Vagina (tissue), 2 donors: ENCODE measurements around the gene PDLIM3. TPM values are rescaled to one million over a fixed set of nuclear protein-coding genes. Genes with fewer than 3 reads are reported as not detected.

Source experiments
- DNase-seq, 2 donors: peaks; one replicate each; pipeline ENCODE4 v3.0.0-alpha.2; 2017; ENCODE audit errors: extremely low spot score in 2 of 2
- H3K27ac ChIP-seq: fragments of 200-600 bp; sonication (generic); one replicate; pipeline ENCODE4 v1.5.1; 2019
- H3K27me3 ChIP-seq: fragments of 200-600 bp; sonication (generic); one replicate; pipeline ENCODE4 v1.5.1; 2019
- H3K36me3 ChIP-seq, 2 donors: fragments of 200-600 bp; sonication (generic); one replicate each; pipeline ENCODE4 v1.5.1; 2017 to 2019
- H3K4me1 ChIP-seq: fragments of 200-600 bp; sonication (generic); one replicate; pipeline ENCODE4 v1.5.1; 2019
- H3K4me3 ChIP-seq, 2 donors: fragments of 200-600 bp; sonication (generic); 1 replicate in 1 of 2; 2 replicates in 1 of 2; pipeline ENCODE4 v1.5.1; 2016 to 2019
- H3K9me3 ChIP-seq: fragments of 200-600 bp; sonication (generic); one replicate; pipeline ENCODE4 v1.5.1; 2019
- POLR2A ChIP-seq, 2 donors: fragments of 450-650 bp; IDR thresholded peaks; one replicate each; pipeline ENCODE4 v1.6.1; 2017; ENCODE audit warnings: antibody characterized with exemption in 2 of 2, mild to moderate bottlenecking in 2 of 2, moderate library complexity in 2 of 2
- POLR2AphosphoS5 ChIP-seq, 2 donors: sonication (generic); formaldehyde crosslinking; IDR thresholded peaks; one replicate each; pipeline ENCODE4 v1.9.0; 2017; ENCODE audit warnings: antibody characterized with exemption in 2 of 2, mild to moderate bottlenecking in 2 of 2, low read depth in 1 of 2; ENCODE audit not compliant: insufficient read depth in 1 of 2
- intact Hi-C: fragments of 100-400 bp; cut with DNase I; formaldehyde crosslinking; loops from one replicate; pipeline ENCODE4 v1.15.1; 2023
- total RNA-seq: library from RNA; depleted of rRNA; stranded (reverse); fragments of >200 nt; gene quantifications from one replicate; pipeline ENCODE4 v1.2.3, GENCODE V29; 2016
- TF ChIP-seq, protein P1 (sequence below), 3 experiments: fragments of 450-650 bp in 2 of 3; fragments of 200-600 bp in 1 of 3; sonication (generic) in 1 of 3; IDR thresholded peaks; one replicate each; pipeline ENCODE4 v1.5.1; 2017 to 2019; ENCODE audit warnings: antibody characterized with exemption in 3 of 3, mild to moderate bottlenecking in 2 of 3, moderate library complexity in 2 of 3

Gene PDLIM3
- total RNA-seq, 1 donor from 2014 or later: 148 TPM

DNA sequence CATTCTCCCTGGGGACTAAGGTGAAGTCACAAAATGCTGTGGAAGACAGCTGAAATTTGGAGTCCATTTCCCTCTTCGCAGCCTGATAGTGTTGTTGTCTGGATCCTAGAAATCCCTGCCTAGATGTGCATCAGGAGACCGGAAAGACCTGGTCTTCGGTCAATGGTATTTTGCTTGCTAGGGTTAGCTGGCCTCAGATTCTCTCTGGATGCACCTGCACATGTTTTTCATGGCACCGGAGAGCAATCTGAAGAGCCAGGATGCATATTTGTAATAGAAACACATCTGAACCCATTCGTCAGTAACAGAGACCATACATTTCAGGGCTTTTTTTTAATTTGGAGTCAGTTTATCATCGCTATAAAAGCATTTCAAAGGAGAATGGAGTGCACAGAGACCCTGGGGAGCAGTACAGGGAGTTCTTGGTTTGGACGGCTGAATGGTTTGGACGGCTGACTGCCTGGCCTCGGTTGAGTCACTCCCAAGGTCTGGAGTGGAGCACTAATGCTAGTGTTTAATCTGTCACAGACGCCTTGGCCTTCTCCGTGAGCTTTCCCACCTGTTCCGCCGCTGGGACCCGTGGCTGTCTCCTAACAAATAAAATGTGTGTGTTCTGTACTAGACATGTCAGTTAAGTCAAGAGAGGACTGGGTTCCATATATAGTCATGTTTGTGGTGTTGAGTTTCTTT lies 7.5 kb upstream of the PDLIM3 start:
- H3K9me3 ChIP-seq: no peaks in the 10 kb centered on the region
- DNase-seq: no peak
- TF ChIP-seq, protein P1, sequence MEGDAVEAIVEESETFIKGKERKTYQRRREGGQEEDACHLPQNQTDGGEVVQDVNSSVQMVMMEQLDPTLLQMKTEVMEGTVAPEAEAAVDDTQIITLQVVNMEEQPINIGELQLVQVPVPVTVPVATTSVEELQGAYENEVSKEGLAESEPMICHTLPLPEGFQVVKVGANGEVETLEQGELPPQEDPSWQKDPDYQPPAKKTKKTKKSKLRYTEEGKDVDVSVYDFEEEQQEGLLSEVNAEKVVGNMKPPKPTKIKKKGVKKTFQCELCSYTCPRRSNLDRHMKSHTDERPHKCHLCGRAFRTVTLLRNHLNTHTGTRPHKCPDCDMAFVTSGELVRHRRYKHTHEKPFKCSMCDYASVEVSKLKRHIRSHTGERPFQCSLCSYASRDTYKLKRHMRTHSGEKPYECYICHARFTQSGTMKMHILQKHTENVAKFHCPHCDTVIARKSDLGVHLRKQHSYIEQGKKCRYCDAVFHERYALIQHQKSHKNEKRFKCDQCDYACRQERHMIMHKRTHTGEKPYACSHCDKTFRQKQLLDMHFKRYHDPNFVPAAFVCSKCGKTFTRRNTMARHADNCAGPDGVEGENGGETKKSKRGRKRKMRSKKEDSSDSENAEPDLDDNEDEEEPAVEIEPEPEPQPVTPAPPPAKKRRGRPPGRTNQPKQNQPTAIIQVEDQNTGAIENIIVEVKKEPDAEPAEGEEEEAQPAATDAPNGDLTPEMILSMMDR (IDR thresholded peaks at IDR 0.05): no peak
- TF ChIP-seq POLR2AphosphoS5 (IDR thresholded peaks at IDR 0.05; ENCODE audit: insufficient read depth in 1 of 2, low read depth in 1 of 2): peak in 1 of 2 donors; percentile 44
- no peaks in the 10 kb centered on the region for H3K36me3 ChIP-seq
- H3K4me3 ChIP-seq: no peak overlapping the region
- H3K27ac ChIP-seq: no peak overlapping the region
- H3K4me1 ChIP-seq: peaks cover 6% of the 10 kb centered on the region
- intact Hi-C loops: no loop called here
- H3K27me3 ChIP-seq: no peaks in the 10 kb centered on the region

DNA sequence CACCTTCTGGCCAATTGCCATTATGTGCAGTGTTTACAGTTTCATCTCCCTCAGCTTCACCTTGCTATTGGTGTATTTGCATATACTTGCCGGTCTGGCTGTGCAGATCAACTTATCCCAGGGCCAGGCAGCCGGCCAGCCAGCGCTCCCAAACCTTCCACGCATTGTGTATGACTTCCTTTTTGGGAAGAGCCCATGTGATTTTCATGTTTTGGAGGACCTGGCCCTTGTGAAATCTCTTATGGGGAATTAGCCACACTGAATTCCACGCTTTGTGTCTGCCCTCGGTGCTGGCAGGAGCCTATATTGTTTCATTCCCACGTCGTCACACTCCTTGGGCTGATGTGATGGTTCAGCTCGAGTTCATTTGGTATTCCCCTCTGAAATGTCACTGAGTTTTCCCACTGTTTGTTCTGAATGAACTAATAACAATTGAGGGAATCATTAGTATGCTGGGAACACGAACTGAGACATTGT lies 6.0 kb upstream of the PDLIM3 start:
- peaks cover 9% of the 10 kb centered on the region for H3K4me1 ChIP-seq
- H3K4me3 ChIP-seq: no peak overlapping the region

DNA sequence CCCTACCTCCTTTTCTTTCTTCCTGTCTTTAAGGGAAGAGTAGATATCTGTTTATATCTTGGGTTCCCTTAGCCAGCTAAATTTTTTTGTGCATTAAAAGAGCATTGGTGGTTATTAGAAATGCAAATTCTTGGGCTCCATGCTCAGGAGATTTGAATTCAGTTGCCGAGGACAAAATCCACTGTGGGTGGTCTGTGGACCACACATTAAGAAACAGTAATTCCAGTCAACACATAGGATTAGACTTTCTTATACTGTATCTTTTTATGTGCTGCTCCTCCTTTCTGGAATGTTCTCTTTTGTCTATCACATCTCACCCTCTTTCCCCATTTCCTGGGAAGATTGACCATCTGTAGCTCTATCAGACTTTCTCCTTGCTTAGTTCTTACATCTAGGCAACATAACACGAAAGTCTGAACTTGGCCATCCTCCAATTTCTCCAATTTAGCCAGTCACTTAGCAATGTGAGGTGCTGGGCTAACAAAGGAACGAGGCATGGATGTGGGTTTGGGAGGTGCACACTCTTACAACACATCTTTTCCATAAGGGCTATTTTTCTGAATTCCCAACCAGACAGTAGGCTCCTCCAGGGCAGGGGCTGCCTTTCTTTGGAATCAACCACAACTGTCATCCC lies 5.3 kb upstream of the PDLIM3 start:
- intact Hi-C loops: no loop called here
- no peaks in the 10 kb centered on the region for H3K36me3 ChIP-seq
- H3K9me3 ChIP-seq: no peaks in the 10 kb centered on the region
- no peak for DNase-seq
- no peaks in the 10 kb centered on the region for H3K27me3 ChIP-seq
- H3K4me1 ChIP-seq: peaks cover 15% of the 10 kb centered on the region
- no peak overlapping the region for H3K27ac ChIP-seq
- H3K4me3 ChIP-seq: no peak overlapping the region
- TF ChIP-seq POLR2A (IDR thresholded peaks at IDR 0.05) (no peak), POLR2AphosphoS5 (IDR thresholded peaks at IDR 0.05; ENCODE audit: insufficient read depth in 1 of 2, low read depth in 1 of 2) (no peak)
- TF ChIP-seq, protein P1 (IDR thresholded peaks at IDR 0.05): no peak

More for the DNA sequence above, 6.0 kb upstream of the PDLIM3 start:
- DNase-seq: no peak
- Histone ChIP-seq H3K27me3 (no peaks in the 10 kb centered on the region), H3K27ac (no peak overlapping the region), H3K9me3 (no peaks in the 10 kb centered on the region), H3K36me3 (no peaks in the 10 kb centered on the region)
- TF ChIP-seq, protein P1 (IDR thresholded peaks at IDR 0.05): no peak
- TF ChIP-seq POLR2AphosphoS5 (IDR thresholded peaks at IDR 0.05; ENCODE audit: insufficient read depth in 1 of 2, low read depth in 1 of 2): peak in 1 of 2 donors; percentile 64
- no peak for TF ChIP-seq POLR2A (IDR thresholded peaks at IDR 0.05)
- intact Hi-C loops: no loop called here

DNA sequence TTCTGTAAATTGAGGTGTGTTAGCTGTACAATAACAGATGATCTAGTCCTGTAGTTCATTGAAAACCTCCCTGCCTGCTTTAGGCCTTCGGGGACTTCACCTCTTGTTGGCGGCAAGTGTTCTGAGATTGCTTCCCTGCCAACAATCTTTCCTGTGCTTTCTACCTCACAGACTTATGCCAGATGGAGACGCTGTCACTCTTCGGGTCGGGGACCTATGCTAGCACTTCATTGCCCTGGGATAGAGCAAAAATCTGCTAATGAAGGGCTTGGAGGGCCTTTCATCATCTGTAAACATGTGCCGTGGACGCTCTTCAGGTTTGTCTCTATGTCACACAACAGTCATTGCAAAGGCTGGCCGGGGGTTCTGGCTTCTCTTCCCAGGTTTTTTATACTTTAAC lies 4.7 kb upstream of the PDLIM3 start:
- DNase-seq: no peak
- Histone ChIP-seq H3K9me3 (no peaks in the 10 kb centered on the region), H3K36me3 (no peaks in the 10 kb centered on the region), H3K4me3 (no peak overlapping the region), H3K27me3 (no peaks in the 10 kb centered on the region), H3K27ac (no peak overlapping the region), H3K4me1 (peaks cover 16% of the 10 kb centered on the region)
- TF ChIP-seq POLR2A (IDR thresholded peaks at IDR 0.05): no peak
- no peak for TF ChIP-seq POLR2AphosphoS5 (IDR thresholded peaks at IDR 0.05; ENCODE audit: insufficient read depth in 1 of 2, low read depth in 1 of 2)
- TF ChIP-seq, protein P1 (IDR thresholded peaks at IDR 0.05): no peak
- intact Hi-C loops: no loop called here

DNA sequence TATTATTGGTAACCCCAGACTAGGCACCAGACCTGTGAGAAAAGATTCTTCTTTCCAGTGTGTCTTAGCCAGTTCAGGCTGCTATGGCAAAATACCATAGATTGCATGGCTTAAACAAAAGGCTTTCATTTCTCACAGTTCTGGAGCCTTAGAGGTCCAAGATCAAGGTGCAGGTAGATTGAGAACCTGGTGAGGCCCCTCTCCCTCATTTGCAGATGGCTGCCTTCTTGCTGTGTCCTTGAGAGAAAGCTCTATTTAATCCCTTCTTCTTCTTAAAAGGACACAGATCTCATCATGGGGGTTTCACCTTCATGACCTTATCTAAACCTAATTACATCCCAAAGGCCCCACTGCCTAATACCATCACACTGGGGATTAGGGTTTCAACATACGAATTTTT lies 3.5 kb upstream of the PDLIM3 start:
- Histone ChIP-seq H3K9me3 (no peaks in the 10 kb centered on the region), H3K4me1 (peaks cover 21% of the 10 kb centered on the region), H3K27ac (no peak overlapping the region), H3K4me3 (no peak overlapping the region), H3K36me3 (no peaks in the 10 kb centered on the region), H3K27me3 (no peaks in the 10 kb centered on the region)
- intact Hi-C loops: loop anchor here (10.0 kb wide), 1 partner anchor 56 kb away; no protein-coding TSS in a partner anchor
- TF ChIP-seq POLR2A (IDR thresholded peaks at IDR 0.05): no peak
- no peak for TF ChIP-seq POLR2AphosphoS5 (IDR thresholded peaks at IDR 0.05; ENCODE audit: insufficient read depth in 1 of 2, low read depth in 1 of 2)
- TF ChIP-seq, protein P1 (IDR thresholded peaks at IDR 0.05): no peak
- no peak for DNase-seq
